Measurements from ENCODE around the gene SOCS7.

Gene SOCS7

DNA sequence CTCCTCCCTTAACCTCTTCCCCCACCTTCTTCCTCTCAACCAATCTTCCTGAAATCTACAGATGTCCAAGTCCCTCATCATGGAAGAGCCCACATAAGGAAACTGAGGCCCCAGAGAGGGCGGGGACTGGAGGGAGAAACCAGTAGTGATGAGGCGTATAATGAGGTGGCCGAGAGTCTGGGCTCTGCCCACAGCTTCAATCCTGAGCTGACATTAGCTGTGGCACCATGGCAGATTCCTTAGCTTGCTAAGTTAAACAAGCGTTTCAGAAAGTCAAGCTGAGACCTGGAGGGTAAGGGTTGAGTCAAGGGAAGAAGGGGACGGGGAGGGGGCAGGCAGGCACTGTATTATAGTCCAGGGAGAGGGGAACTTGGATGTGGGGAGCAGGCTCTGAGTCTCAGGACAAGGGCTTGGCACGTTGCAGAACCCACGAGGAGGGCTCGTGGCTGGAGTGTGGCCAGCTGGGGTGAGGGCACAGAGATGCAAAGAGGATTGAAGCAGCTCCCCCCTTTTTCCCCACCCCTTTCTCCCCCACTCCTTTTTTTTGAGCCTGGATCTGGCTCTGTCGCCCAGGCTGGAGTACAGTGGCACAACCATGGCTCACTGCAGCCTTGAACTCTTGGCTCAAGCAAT lies 89.9 kb downstream of the SOCS7 start:
- DNase-seq (ENCODE audit: low spot score) = no peak

DNA sequence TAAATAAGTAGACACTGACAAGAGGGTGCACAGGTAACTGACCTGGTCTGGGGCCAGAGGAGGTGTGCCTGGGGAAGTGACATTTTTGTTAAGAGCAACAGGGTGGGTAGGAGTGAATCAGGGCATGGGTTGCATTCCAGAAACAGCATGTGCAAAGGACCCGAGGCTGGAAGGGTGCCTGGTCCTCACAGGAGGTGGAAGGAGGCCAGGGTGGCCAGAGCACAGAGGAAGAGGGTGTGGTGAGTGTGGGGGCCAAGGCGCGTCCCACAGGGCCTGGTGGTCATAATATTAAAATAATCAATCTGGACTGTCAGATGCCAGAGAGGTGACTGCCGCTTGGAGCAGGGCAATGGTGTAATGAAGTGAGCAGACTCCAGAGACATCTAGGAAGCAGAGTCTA lies 90.9 kb downstream of the SOCS7 start:
- peak; percentile 51 for DNase-seq (ENCODE audit: low spot score)

DNA sequence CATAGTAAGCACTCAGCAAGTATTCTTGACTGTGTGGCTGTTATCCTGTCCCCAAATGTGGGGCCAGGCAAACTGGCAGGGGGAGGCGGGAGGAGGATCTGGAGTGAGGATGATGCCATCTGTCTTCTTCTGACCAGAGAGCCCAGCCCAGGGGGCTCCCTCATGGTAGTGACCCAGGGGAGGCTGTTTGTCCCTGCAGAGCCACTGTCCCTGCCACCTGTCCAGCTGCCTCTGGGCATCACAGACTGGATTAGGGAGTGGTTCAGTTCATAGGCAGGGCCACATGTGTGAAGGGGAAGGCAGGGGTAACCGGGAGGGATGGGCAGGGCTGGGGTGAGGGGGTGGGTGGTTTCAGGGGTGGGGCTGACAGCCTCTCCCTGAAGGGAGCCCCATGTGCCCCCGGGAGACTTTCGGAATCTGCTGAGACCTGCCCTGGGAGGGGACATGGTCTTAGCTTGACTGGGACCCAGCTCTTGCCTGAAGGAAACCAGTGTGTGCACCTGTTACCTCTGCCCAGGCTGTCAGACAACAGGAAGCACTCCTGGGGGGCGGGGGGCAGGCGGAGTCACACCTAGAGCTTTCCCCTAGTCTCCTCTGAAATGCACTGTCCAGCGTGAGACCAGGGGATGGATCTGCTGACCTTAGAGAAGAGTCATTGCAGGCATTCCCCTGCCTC lies 91.8 kb downstream of the SOCS7 start:
- no peak for DNase-seq (ENCODE audit: low spot score)

DNA sequence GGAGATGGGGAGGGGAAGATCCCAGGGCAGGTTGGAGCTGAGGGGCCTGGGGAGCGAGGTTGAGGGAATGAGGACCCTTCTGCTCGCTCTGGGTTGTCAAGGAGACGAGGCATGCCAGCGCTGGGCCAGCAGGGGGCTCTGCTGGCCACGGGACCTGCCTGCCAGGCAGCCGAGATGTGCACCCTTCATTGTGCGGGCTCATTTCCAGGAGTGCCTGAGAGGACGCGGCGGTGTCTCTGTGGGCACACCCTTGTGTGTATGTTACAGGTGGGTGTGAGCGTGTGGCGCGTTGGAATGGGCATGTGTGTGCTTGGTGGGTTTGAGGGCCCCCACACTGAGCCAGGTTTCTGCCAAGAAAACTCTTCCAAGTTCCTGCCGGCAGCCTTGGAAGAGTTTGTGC lies 92.5 kb downstream of the SOCS7 start:
- DNase-seq (ENCODE audit: low spot score) = peak; percentile 82

- no peak for DNase-seq (ENCODE audit: low spot score)
Observed at GRCh38 chr17:38447502-38448085, 96.0 kb downstream of the SOCS7 start.

GRCh38 chr17:38448208-38448771 lies 96.6 kb downstream of the SOCS7 start:
- DNase-seq (ENCODE audit: low spot score) = no peak

GRCh38 chr17:38449364-38449763 lies 97.7 kb downstream of the SOCS7 start:
- DNase-seq (ENCODE audit: low spot score) = no peak

GRCh38 chr17:38450557-38451029 lies 98.9 kb downstream of the SOCS7 start:
- DNase-seq (ENCODE audit: low spot score) = no peak

DNA sequence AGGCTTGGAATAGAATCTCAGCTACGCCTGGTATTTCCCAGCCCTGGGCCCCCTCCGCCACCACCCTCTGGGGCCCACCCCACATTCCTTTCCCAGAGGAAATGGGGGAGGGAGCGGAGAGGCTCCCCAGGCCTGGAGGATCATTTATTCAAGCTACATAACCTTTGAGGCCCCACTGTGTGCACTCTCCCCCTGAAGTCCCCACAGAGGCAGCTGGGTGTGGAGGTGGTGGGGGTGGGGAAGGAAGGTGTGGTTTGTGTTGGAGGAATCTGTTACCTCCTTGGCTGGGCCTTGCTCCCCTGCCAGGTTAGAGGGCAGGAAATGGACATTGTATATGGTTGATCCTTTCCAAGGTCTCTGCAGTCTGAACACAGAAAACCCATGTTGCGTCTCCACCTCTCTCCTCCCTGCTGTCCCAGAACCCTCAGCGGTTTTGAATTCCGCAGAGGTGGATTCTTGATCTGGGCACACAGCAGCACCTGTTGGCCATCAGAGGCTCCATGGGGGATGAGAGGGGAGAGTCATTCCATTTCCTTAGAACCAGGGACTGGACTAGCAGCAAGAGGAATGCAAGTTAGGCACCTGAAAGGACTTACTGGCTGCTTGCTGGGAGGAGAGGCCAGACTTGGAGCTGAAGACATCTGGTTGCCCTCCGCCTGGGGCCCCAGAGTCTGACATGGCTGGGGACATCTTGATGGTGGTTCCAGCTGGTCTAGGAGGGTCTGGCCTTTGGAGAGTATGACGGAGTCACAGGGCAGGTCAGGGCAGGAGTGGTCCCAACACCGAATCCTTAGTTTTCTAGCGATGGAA lies 99.6 kb downstream of the SOCS7 start:
- DNase-seq (ENCODE audit: low spot score) = peak; percentile 88

GRCh38 chr17:38451840-38452529 lies 100.3 kb downstream of the SOCS7 start:
- peak; percentile 94 for DNase-seq (ENCODE audit: low spot score)

DNA sequence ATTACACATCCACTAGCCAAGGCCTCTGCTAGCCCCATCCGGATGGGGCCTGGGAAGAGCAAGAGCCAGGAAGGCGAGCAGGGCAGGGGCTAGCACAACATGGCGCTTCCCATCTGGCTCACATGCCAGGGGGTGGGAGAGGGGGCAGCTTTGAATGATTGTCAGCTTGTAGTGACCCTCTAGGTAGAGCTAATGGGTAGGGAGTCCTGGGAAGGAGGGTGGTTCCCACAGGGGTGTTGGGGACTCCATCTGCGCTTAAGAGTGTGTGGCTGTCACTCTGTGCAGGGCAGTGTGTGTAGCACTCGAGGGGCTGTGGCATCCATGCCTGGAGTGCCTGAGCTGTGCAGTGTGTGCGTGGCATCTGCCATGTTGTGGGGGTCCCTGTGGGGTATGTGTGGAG lies 101.1 kb downstream of the SOCS7 start:
- no peak for DNase-seq (ENCODE audit: low spot score)

- DNase-seq (ENCODE audit: low spot score) = peak; percentile 48
Observed at GRCh38 chr17:38453951-38454421, 102.3 kb downstream of the SOCS7 start.

GRCh38 chr17:38454532-38454931 lies 102.9 kb downstream of the SOCS7 start:
- DNase-seq (ENCODE audit: low spot score) = peak; percentile 89

All from AG08395 (cell line).